HUES6 (cell line): Measurements from ENCODE around the gene SARS1.
"Not testable (repeated sequence)": the region's sequence is repeated elsewhere in the genome, so short reads cannot be mapped to it uniquely, and the experiment has no call there.

Source experiments
- H3K27ac ChIP-seq: 2 replicates; pipeline ENCODE4 v1.7.0; 2013; ENCODE audit warnings: low read depth, mild to moderate bottlenecking, low read length, inconsistent platforms
- H3K27me3 ChIP-seq: 2 replicates; pipeline ENCODE4 v1.6.1; 2013; ENCODE audit warnings: low read length; ENCODE audit not compliant: control insufficient read depth, insufficient read depth
- H3K36me3 ChIP-seq: 2 replicates; pipeline ENCODE4 v1.6.1; 2013; ENCODE audit warnings: low read length; ENCODE audit not compliant: control insufficient read depth, insufficient read depth
- H3K4me1 ChIP-seq: 2 replicates; pipeline ENCODE4 v1.6.1; 2013; ENCODE audit warnings: low read length; ENCODE audit not compliant: control insufficient read depth, insufficient read depth
- H3K4me3 ChIP-seq: 2 replicates; pipeline ENCODE4 v1.5.1; 2013; ENCODE audit warnings: low read depth, low read length
- H3K9ac ChIP-seq: one replicate; pipeline ENCODE4 v1.6.1; 2013; ENCODE audit warnings: mild to moderate bottlenecking, low read length
- H3K9me3 ChIP-seq: 2 replicates; pipeline ENCODE4 v1.6.1; 2013; ENCODE audit warnings: low read depth, low read length; ENCODE audit not compliant: control insufficient read depth, insufficient read depth

The SARS1 gene

GRCh38 chr1:109213824-109214693, at the start of gene SARS1:
TSS of gene SARS1 (plus strand) at chr1:109213918. CDS start at chr1:109213993, 75 bp downstream.
- Histone ChIP-seq H3K4me3 (peak within 1 kb of the TSS; percentile 98), H3K27me3 (no peaks in the 10 kb centered on the region), H3K4me1 (peaks cover 13% of the 10 kb centered on the region; the same call in 1 of the 2 replicates), H3K9ac (peak within 1 kb of the TSS; percentile 93), H3K9me3 (no peaks in the 10 kb centered on the region), H3K36me3 (peaks cover 15% of the 10 kb centered on the region), H3K27ac (peak within 1 kb of the TSS; percentile 66)

GRCh38 chr1:109164538-109164937, 49.2 kb upstream of the SARS1 start:
- H3K36me3 ChIP-seq: no peaks in the 10 kb centered on the region
- no peak overlapping the region for H3K4me3 ChIP-seq
- H3K27me3 ChIP-seq: no peaks in the 10 kb centered on the region
- H3K27ac ChIP-seq: no peak overlapping the region
- no peak overlapping the region for H3K9ac ChIP-seq
- H3K4me1 ChIP-seq: peaks cover 7% of the 10 kb centered on the region
- no peaks in the 10 kb centered on the region for H3K9me3 ChIP-seq

GRCh38 chr1:109167001-109167506, 46.7 kb upstream of the SARS1 start:
- H3K4me3 ChIP-seq: no peak overlapping the region
- peaks cover 7% of the 10 kb centered on the region for H3K4me1 ChIP-seq
- no peaks in the 10 kb centered on the region for H3K36me3 ChIP-seq
- H3K9me3 ChIP-seq: no peaks in the 10 kb centered on the region
- H3K9ac ChIP-seq: no peak overlapping the region
- H3K27me3 ChIP-seq: no peaks in the 10 kb centered on the region
- no peak overlapping the region for H3K27ac ChIP-seq

GRCh38 chr1:109170035-109170764, 43.5 kb upstream of the SARS1 start:
- Histone ChIP-seq H3K9ac (no peak overlapping the region), H3K4me3 (no peak overlapping the region), H3K27ac (no peak overlapping the region), H3K9me3 (no peaks in the 10 kb centered on the region), H3K4me1 (peaks cover 7% of the 10 kb centered on the region), H3K36me3 (no peaks in the 10 kb centered on the region), H3K27me3 (no peaks in the 10 kb centered on the region)

GRCh38 chr1:109171646-109172045, 42.1 kb upstream of the SARS1 start:
- H3K9ac ChIP-seq: no peak overlapping the region

GRCh38 chr1:109176349-109176748, 37.4 kb upstream of the SARS1 start:
- H3K9me3 ChIP-seq, H3K36me3 ChIP-seq, H3K4me1 ChIP-seq, H3K27ac ChIP-seq, H3K27me3 ChIP-seq, H3K9ac ChIP-seq, H3K4me3 ChIP-seq: not testable (repeated sequence)

More at GRCh38 chr1:109171646-109172045, 42.1 kb upstream of the SARS1 start:
- H3K27me3 ChIP-seq: no peaks in the 10 kb centered on the region
- H3K36me3 ChIP-seq: no peaks in the 10 kb centered on the region
- peaks cover 7% of the 10 kb centered on the region for H3K4me1 ChIP-seq
- no peaks in the 10 kb centered on the region for H3K9me3 ChIP-seq
- H3K27ac ChIP-seq: no peak overlapping the region
- H3K4me3 ChIP-seq: no peak overlapping the region

GRCh38 chr1:109180715-109181084, 33.0 kb upstream of the SARS1 start:
- not testable (repeated sequence) for H3K27ac ChIP-seq, H3K9me3 ChIP-seq, H3K9ac ChIP-seq, H3K27me3 ChIP-seq, H3K4me1 ChIP-seq, H3K4me3 ChIP-seq, H3K36me3 ChIP-seq

GRCh38 chr1:109181085-109181806, 32.5 kb upstream of the SARS1 start:
- Histone ChIP-seq H3K4me1 (peaks cover 2% of the 10 kb centered on the region; the same call in 1 of the 2 replicates), H3K27ac (no peak overlapping the region), H3K27me3 (no peaks in the 10 kb centered on the region), H3K4me3 (no peak overlapping the region), H3K36me3 (no peaks in the 10 kb centered on the region), H3K9ac (no peak overlapping the region), H3K9me3 (peaks cover 7% of the 10 kb centered on the region; the same call in 1 of the 2 replicates)

GRCh38 chr1:109181807-109182163, 31.9 kb upstream of the SARS1 start:
- no peak overlapping the region for H3K9ac ChIP-seq
- H3K36me3 ChIP-seq: no peaks in the 10 kb centered on the region
- no peak overlapping the region for H3K4me3 ChIP-seq
- H3K27me3 ChIP-seq: no peaks in the 10 kb centered on the region
- H3K9me3 ChIP-seq: peaks cover 7% of the 10 kb centered on the region; the same call in 1 of the 2 replicates
- H3K27ac ChIP-seq: no peak overlapping the region
- peaks cover 6% of the 10 kb centered on the region; the same call in 1 of the 2 replicates for H3K4me1 ChIP-seq

- H3K36me3 ChIP-seq: no peaks in the 10 kb centered on the region
- H3K4me3 ChIP-seq: no peak overlapping the region
- H3K4me1 ChIP-seq: peaks cover 6% of the 10 kb centered on the region; the same call in 1 of the 2 replicates
- no peak overlapping the region for H3K9ac ChIP-seq
- H3K27me3 ChIP-seq: no peaks in the 10 kb centered on the region; the same call in 1 of the 2 replicates
- no peak overlapping the region for H3K27ac ChIP-seq
- peaks cover 3% of the 10 kb centered on the region; the same call in 1 of the 2 replicates for H3K9me3 ChIP-seq
Observed at GRCh38 chr1:109183058-109183738, 30.5 kb upstream of the SARS1 start.
